Measurements from ENCODE around the gene VPS13D. TPM values are rescaled to one million over a fixed set of nuclear protein-coding genes. Genes with fewer than 3 reads are reported as not detected.
"Not testable (repeated sequence)": the region's sequence is repeated elsewhere in the genome, so short reads cannot be mapped to it uniquely, and the experiment has no call there.

The VPS13D gene
- total and polyA plus RNA-seq, 2 donors = 27.2 to 59.4 TPM

DNA sequence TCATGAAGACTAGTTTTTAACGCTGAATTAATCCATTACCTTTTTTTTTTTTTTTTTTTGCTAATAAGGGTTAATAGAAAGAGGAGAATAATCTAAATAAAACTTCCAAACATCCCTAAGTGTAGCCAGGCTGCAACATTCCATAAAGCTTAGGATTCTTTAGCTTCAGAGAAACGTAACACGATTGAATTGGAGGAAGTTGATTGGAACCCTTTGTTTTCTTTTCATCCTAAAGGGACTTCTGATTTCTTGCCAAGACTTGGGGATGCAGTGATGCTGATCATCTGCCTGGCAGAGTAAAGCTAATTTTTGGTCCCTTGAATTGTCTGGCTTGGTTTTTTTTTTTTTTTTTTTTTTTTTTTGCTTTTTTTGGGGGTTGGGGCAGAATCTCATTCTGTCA, 142.9 kb downstream of the VPS13D start:
- no peak for DNase-seq (ENCODE audit: extremely low spot score)
- H3K36me3 ChIP-seq (ENCODE audit: insufficient read depth) = peaks cover 2% of the 10 kb centered on the region
- H3K4me3 ChIP-seq (ENCODE audit: low read depth, low read length) = no peak overlapping the region
- WGBS = 67% methylated on average over 3 of the region's 3 CpGs
- no peak overlapping the region for H3K27ac ChIP-seq (ENCODE audit: low read depth)
- H3K4me1 ChIP-seq (ENCODE audit: insufficient read depth) = no peaks in the 10 kb centered on the region

DNA sequence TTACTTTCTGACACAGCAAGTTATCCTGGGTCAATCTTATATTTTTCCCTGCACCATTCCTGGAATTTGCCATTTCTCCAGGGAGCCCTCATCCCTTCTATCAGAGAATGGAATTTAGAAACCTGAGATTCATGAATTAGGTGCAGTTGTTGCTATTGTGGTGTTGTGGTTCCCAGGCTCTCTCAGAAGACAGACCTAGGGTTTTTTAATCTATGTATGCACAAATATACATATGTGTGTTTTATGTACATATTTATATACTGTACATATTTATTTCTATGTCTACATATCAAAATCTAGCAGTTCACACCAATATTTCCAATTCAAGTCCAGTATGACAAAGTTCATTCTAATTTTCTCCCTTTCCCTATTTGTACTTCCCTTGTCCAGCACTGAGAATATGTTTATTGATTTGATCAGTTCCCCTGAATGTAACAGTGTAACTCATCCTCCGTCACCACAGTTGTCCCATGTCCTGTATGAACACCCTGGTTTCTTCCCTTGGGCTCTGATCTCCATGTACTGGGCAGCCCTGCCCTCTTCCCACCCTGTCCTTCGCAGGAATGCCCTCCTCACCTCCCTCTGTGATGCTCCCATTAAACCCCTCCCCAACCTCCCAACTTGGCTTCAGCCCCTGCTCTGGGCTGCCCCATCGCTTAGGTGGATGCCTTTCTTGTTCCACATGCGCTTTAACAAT, 145.5 kb downstream of the VPS13D start:
- 93% methylated on average over 4 of the region's 4 CpGs for WGBS
- DNase-seq (ENCODE audit: extremely low spot score) = no peak
- no peak overlapping the region for H3K4me3 ChIP-seq (ENCODE audit: low read depth, low read length)
- H3K4me1 ChIP-seq (ENCODE audit: insufficient read depth) = no peaks in the 10 kb centered on the region
- no peaks in the 10 kb centered on the region for H3K36me3 ChIP-seq (ENCODE audit: insufficient read depth)
- no peak overlapping the region for H3K27ac ChIP-seq (ENCODE audit: low read depth)

DNA sequence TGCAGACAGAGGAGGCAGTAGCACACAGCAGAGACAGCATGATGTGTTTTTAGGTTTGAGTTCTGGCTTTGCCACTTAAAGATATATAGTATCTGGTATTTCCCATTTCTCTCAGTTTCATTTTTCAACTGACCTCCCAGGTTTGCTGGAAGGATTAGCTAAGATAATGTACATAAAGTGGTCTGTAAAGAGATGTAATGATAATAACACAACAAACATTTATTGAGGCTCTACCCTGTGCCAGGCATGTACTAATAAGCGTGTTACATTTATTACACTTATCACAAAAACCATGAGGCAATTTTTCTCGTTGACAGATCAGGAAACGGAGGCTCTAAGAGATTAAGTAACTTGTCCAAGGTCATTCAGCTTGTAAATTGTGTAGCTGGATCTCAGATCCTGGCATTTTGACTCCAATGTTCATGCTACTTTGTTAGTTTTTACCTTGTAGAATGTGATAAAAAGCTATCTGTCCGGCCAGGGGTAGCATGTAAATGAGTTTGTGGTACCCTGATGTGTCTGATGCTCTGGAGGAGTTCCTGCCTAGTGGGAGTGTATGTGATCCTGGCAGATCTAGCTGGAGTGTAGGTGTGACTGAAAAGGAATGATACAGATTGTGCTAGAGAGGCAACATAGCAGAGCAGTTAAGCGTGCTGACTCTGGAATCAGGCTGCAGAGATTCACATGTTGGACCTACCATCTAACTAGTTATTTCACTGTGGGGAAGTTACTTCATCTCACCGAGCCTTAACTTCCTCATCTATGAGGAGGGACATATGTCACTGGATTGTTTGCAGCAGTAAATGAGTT, 146.6 kb downstream of the VPS13D start:
- Histone ChIP-seq H3K36me3 (ENCODE audit: insufficient read depth) (no peaks in the 10 kb centered on the region), H3K4me1 (ENCODE audit: insufficient read depth) (no peaks in the 10 kb centered on the region), H3K27ac (ENCODE audit: low read depth) (no peak overlapping the region), H3K4me3 (ENCODE audit: low read depth, low read length) (no peak overlapping the region)
- DNase-seq (ENCODE audit: extremely low spot score) = no peak
- 70% methylated on average over 6 of the region's 6 CpGs for WGBS

DNA sequence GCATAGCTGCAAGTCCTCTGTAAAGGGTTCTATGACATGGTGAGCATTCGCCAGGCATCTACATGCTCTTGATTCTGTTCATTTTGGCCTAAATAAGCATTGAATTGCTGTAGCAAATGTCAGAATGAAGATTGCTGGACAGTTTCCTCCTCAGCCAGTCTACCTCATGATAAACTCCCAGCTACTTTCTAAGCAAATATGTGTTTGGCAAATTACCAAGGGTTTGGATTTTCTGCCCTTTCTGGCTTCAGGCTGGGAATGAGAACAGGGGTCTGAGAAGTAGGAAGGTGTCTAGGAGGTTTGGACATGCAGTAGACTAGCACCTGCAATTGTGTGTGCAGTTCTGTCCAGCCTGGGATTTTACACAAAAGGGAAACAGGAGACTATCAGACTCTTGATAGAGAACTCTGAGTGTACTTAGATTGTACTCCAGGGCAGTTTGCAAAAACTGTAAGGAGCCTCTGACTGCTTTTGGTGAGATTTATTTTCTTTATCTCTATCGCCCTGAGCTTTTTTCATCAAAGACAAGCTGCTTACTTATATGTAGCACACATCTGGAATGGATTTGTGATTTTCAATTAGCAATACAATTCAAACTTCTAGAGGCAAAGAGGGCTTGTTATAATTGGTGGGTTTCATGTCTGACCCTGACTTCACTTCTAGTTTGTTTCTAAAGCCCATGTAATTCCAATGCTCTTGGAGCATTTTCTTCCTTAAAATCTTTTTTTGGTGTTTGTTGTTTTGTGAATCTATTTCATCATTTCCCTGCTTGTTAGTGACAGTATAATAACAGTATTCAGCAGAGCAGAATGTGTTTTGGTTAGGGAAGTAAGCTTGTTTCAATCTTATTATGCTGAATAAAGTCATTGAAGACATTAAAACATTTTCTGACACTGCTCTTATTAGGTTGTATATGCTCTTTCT, 150.8 kb downstream of the VPS13D start:
- H3K4me1 ChIP-seq (ENCODE audit: insufficient read depth) = no peaks in the 10 kb centered on the region
- 71% methylated on average over 2 of the region's 2 CpGs for WGBS
- peak overlapping the region; percentile 16 for H3K27ac ChIP-seq (ENCODE audit: low read depth)
- H3K36me3 ChIP-seq (ENCODE audit: insufficient read depth) = no peaks in the 10 kb centered on the region
- H3K4me3 ChIP-seq (ENCODE audit: low read depth, low read length) = no peak overlapping the region
- DNase-seq (ENCODE audit: extremely low spot score) = peak; percentile 48

DNA sequence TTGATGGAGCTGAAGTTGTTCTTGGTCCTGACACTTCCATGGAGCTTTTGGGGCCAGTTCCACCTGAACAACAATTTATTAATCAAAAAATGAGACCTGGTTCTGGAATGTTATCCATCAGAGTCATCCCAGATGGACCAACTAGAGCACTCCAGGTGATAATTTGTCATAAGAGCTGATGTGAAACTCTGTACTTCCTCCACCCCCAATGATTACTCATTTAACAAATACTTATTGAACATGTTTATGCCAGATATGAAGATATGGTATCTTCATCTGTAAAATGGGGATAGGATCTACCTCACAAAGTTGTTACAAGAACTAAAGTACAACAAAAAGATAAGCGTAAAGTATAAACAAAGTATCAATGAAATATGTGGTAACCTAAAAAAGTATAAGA, 153.2 kb downstream of the VPS13D start:
- H3K27ac ChIP-seq (ENCODE audit: low read depth) = peak overlapping the region; percentile 18
- H3K4me3 ChIP-seq (ENCODE audit: low read depth, low read length) = no peak overlapping the region
- no peaks in the 10 kb centered on the region for H3K4me1 ChIP-seq (ENCODE audit: insufficient read depth)
- no peaks in the 10 kb centered on the region for H3K36me3 ChIP-seq (ENCODE audit: insufficient read depth)
- WGBS = 88% methylated on average over 1 of the region's 1 CpG
- DNase-seq (ENCODE audit: extremely low spot score) = no peak

DNA sequence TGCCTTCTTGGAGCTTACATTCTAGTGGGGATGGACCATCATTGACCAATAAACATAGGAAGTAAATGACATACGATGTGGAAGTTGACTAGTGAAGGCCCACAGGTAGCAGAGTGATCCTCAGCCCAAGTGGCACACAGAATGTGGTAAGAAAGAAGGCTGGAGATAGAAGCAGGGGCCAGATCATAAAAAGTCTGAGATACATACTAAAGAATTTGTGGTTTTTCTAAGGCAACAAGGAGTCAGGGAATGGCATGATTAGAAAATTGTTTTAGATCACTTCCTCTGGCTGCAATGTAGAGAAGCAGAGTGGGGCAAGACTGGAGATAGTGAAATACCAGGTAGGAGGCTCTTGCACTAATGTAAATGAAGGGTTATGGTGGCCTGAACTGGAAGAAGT, 154.0 kb downstream of the VPS13D start:
- DNase-seq (ENCODE audit: extremely low spot score) = no peak
- Histone ChIP-seq H3K36me3 (ENCODE audit: insufficient read depth) (no peaks in the 10 kb centered on the region), H3K27ac (ENCODE audit: low read depth) (peak overlapping the region; percentile 41), H3K4me1 (ENCODE audit: insufficient read depth) (no peaks in the 10 kb centered on the region), H3K4me3 (ENCODE audit: low read depth, low read length) (no peak overlapping the region)
- 93% methylated on average over 1 of the region's 1 CpG for WGBS

DNA sequence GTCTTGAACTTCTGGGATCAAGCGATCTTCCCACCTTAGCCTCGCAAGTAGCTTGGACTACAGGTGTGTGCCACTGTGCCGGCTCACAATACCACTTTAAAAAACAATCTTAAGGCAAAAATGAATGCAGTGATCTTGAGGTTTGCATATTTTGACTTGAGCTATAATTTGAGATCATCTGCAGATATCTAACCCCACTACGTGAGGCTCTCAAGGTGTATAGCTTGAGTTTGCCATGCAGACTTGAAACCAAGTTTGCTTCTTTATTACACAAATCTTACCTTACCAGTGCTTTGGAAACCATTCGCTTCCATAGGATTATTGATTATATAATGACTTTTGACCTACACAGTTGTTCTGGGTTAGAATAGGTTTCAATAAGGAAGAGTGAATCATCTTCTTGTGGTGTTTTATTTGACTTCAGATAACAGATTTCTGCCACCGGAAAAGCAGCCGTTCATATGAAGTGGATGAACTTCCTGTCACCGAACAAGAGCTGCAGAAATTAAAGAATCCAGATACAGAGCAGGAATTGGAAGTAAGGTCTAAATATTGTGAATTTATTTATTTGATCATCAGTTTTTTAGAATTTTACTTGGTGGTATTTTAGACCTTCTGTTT, 155.1 kb downstream of the VPS13D start:
- Histone ChIP-seq H3K4me3 (ENCODE audit: low read depth, low read length) (no peak overlapping the region), H3K36me3 (ENCODE audit: insufficient read depth) (no peaks in the 10 kb centered on the region), H3K27ac (ENCODE audit: low read depth) (no peak overlapping the region), H3K4me1 (ENCODE audit: insufficient read depth) (no peaks in the 10 kb centered on the region)
- WGBS = 82% methylated on average over 8 of the region's 8 CpGs
- DNase-seq (ENCODE audit: extremely low spot score) = no peak

DNA sequence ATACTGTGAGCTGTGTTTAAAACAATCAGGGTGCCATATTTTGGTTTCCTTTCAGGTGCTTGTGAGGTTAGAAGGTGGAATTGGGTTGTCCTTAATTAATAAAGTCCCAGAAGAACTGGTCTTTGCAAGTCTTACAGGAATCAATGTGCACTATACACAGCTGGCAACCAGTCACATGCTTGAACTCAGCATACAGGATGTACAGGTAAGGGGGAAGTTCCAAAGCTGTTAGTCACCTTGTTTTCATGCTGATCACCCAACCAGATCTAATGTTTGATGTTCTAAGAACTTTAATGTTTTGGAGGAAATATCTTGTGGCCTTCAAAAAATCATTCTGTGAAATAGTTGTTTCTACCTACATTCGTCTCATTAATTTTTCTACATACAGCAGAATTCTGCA, 156.3 kb downstream of the VPS13D start:
- 91% methylated on average over 1 of the region's 1 CpG for WGBS
- DNase-seq (ENCODE audit: extremely low spot score) = peak; percentile 48
- Histone ChIP-seq H3K36me3 (ENCODE audit: insufficient read depth) (no peaks in the 10 kb centered on the region), H3K4me1 (ENCODE audit: insufficient read depth) (no peaks in the 10 kb centered on the region), H3K27ac (ENCODE audit: low read depth) (no peak overlapping the region), H3K4me3 (ENCODE audit: low read depth, low read length) (no peak overlapping the region)

DNA sequence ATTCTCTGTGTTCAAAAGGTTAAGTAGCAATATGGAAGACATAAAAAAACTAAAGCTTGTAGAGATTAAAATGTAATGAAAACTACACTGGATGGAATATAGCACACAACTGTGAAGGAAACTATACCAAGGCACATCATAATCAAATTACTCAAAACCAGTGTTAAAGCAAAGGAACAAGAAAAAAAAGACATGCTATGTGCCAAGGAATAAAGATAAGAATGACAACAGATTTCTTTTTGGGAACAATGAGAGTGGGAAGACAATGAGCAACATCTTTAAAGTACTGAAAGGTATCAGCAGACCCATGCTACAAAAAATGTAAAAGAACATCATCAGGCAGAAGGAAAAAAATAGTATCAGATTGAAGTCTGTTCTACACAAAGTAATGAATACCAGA, 157.8 kb downstream of the VPS13D start:
- DNase-seq (ENCODE audit: extremely low spot score) = no peak
- no peak overlapping the region for H3K27ac ChIP-seq (ENCODE audit: low read depth)
- H3K4me1 ChIP-seq (ENCODE audit: insufficient read depth) = no peaks in the 10 kb centered on the region
- no peak overlapping the region for H3K4me3 ChIP-seq (ENCODE audit: low read depth, low read length)
- no peaks in the 10 kb centered on the region for H3K36me3 ChIP-seq (ENCODE audit: insufficient read depth)

DNA sequence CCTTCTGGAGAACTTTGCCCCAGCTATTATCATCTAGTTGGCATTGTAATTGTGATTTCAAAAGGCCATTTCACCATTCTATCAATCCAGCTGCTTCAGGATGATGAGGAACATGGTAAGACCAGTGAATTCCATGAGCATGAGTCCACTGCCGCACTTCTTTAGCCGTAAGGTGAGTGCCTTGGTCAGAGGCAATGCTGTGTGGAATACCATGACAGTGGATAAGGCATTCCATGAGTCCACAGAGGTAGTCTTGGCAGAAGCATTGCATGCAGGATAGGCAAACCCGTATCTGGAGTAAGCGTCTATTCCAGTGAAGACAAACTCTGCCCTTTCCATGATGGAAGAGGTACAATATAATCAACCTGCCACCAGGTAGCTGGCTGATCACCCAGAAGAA, 160.5 kb downstream of the VPS13D start:
- DNase-seq (ENCODE audit: extremely low spot score); H3K4me3 ChIP-seq (ENCODE audit: low read depth, low read length); H3K4me1 ChIP-seq (ENCODE audit: insufficient read depth); H3K36me3 ChIP-seq (ENCODE audit: insufficient read depth); H3K27ac ChIP-seq (ENCODE audit: low read depth): not testable (repeated sequence)
- WGBS = 99% methylated on average over 4 of the region's 4 CpGs

DNA sequence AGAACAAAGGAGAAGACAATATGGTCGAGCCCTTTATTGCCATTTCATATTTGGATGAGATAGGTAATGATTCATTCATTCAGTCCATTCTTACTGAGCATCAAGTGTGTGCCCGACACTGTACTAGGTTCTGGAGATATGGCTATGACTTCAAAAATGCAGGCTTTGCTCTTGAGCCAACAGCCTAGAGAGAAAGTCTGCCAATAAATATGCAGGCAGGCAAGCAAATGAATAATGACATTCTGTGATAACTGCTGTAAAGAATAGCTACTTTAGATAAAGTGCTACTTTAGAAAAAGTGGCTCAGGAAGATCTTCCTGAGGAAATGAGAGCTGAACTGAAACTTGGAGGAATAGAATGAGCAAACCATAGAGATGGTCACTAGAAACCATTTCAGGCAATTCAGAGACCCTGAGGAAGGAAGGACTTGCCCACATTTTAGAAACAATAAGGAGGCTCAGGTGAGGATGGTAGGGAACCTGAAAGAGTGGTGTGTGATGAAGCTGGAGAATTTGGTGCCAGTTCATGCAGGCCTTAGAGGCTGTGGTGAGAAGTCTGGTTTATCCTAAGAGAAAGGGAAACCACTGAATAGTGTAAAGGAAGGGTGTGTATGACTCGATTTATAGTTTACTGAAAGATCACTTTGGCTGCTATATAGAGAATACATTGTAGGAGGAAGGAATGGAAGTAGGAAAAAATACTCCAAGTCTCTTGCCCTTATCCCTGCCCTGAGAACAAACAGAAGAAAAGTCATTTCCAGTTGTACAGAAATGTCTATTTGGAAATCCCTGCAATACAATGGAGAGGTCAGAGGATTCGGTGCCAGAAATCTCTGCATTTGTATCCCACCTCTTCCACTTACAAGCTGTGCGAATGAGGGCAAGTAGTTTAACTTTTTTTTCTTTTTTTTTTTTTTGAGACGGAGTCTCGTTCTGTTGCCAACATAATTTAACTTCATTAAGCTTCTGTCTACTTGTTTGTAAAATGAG, 167.9 kb downstream of the VPS13D start:
- WGBS = 83% methylated on average over 7 of the region's 7 CpGs
- no peaks in the 10 kb centered on the region for H3K4me1 ChIP-seq (ENCODE audit: insufficient read depth)
- no peak for DNase-seq (ENCODE audit: extremely low spot score)
- H3K27ac ChIP-seq (ENCODE audit: low read depth) = no peak overlapping the region
- H3K36me3 ChIP-seq (ENCODE audit: insufficient read depth) = no peaks in the 10 kb centered on the region
- H3K4me3 ChIP-seq (ENCODE audit: low read depth, low read length) = no peak overlapping the region

DNA sequence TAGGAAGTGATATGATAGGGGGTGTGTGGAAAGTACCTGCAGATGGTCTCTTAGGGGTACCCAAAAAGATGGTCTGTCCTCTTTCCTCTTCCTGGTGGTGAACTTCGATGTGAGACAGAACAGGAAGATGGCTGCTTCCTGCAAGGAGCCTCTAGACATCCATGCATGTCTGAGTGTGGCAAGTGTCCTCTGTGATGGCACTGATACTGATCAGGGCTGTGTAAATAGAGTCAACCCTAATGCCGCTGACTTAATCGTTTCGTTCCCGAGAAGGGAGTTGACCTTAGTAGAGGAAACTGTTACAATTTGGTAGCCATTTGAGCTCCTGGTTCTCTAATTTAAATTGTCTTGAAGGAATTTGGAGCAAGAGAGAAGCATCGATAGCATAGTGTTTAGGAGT, 168.6 kb downstream of the VPS13D start:
- WGBS = 69% methylated on average over 6 of the region's 6 CpGs
- Histone ChIP-seq H3K27ac (ENCODE audit: low read depth) (no peak overlapping the region), H3K4me3 (ENCODE audit: low read depth, low read length) (no peak overlapping the region), H3K4me1 (ENCODE audit: insufficient read depth) (no peaks in the 10 kb centered on the region), H3K36me3 (ENCODE audit: insufficient read depth) (no peaks in the 10 kb centered on the region)
- no peak for DNase-seq (ENCODE audit: extremely low spot score)
